Adrenal gland (tissue), 19 donors: ENCODE data around the gene ZNF616. TPM values are rescaled to one million over a fixed set of nuclear protein-coding genes. Genes with fewer than 3 reads are reported as not detected.

Experiments
- DNase-seq, 7 donors: peaks; one replicate each; pipeline ENCODE4 v3.0.0-alpha.2; 2019 to 2020
- H3K27ac ChIP-seq, 5 donors: fragments of 200-600 bp; sonication (generic) in 4 of 5; 1 replicate in 3 of 5; 2 replicates in 2 of 5; pipeline versions ENCODE4 v1.5.1 to v1.8.0; 2016 to 2020; ENCODE audit warnings: mild to moderate bottlenecking in 1 of 5
- H3K27me3 ChIP-seq: fragments of 200-600 bp; 2 replicates; pipeline ENCODE4 v1.8.0; 2021
- H3K36me3 ChIP-seq, 2 donors: fragments of 200-600 bp; replicated peaks in 1 of 2; 1 replicate in 1 of 2; 2 replicates in 1 of 2; pipeline versions ENCODE4 v1.5.1 to v1.8.0; 2018 to 2022
- H3K4me1 ChIP-seq, 2 donors: fragments of 200-600 bp; replicated peaks in 1 of 2; 1 replicate in 1 of 2; 2 replicates in 1 of 2; pipeline versions ENCODE4 v1.5.1 to v1.8.0; 2018 to 2021
- H3K4me3 ChIP-seq, 4 donors: fragments of 200-600 bp; sonication (generic) in 3 of 4; one replicate each; pipeline ENCODE4 v1.5.1; 2016 to 2018
- H3K9me3 ChIP-seq, 3 donors: fragments of 200-600 bp; sonication (generic) in 1 of 3; replicated peaks in 1 of 3; 1 replicate in 2 of 3; 2 replicates in 1 of 3; pipeline versions ENCODE4 v1.5.1 to v1.8.0; 2016 to 2021
- POLR2A ChIP-seq, 2 donors: fragments of 450-650 bp; IDR thresholded peaks; one replicate each; pipeline ENCODE4 v1.6.1; 2017; ENCODE audit warnings: antibody characterized with exemption in 2 of 2, mild to moderate bottlenecking in 2 of 2, moderate library complexity in 1 of 2
- WGBS, 4 donors: extraction: QIAGEN DNeasy Blood & Tissue Kit in 2 of 4; methylation state at CpG; one replicate each; pipeline versions ENCODE4 v1.1.5 to v1.1.7; 2013 to 2017; 5-methylcytosine and 5-hydroxymethylcytosine counted together
- intact Hi-C, 2 donors: fragments of 100-400 bp; cut with DNase I; formaldehyde crosslinking; loops; one replicate each; pipeline versions ENCODE4 v1.14.1 to v1.15.0; 2022 to 2023
- long read RNA-seq, 10 donors: library from polyadenylated mRNA in 3 of 10; unstranded in 2 of 10; stranded (forward) in 1 of 10; transcript quantifications; one replicate each; pipeline ENCODE4 v2.0.0 and lab custom pipeline, GENCODE V29; 2021 to 2026
- polyA plus RNA-seq, 3 donors: library from polyadenylated mRNA; stranded (reverse); fragments of 200-250 nt in 2 of 3; fragments of 350-450 nt in 1 of 3; fragmentation: Illumina TruSeq in 1 of 3; extraction: RNeasy Lipid Tissue Mini Kit (QIAGEN cat#74804) in 1 of 3; gene quantifications; one replicate each; pipeline ENCODE4 v1.2.3, GENCODE V29; 2013 to 2014
- total RNA-seq, 9 donors: library from RNA; depleted of rRNA in 4 of 9; stranded (reverse); fragments of >200 nt in 4 of 9; fragments of 120-200 nt in 1 of 9; fragmentation: NEBNext Ultra II Directional in 1 of 9; extraction: Animal tissue kit (Norgen Biotek cat#: 25700) in 1 of 9; gene quantifications; one replicate each; pipeline versions ENCODE4 v1.1.0 to v1.2.4, GENCODE V29; 2013 to 2023
- TF ChIP-seq, protein P1 (sequence below), 6 experiments: fragments of 450-650 bp in 4 of 6; fragments of 200-600 bp in 2 of 6; sonication (generic) in 1 of 6; IDR thresholded peaks; 1 replicate in 5 of 6; 2 replicates in 1 of 6; pipeline versions ENCODE4 v1.5.1 to v1.8.0; 2016 to 2021; ENCODE audit warnings: antibody characterized with exemption in 6 of 6, mild to moderate bottlenecking in 2 of 6, moderate library complexity in 1 of 6
- donor health status: healthy with polysubstance abuse.
- donor health status: Bipolar disorder and iron deficiency.
- donor health status: DM: yes; HTN: yes; CAD: no.
- donor health status: DM: no; HTN: no; CAD: no.
- donor health status: DM: no; HTN: no; CAD: no.
- donor health status: DM: yes; HTN: yes; CAD: no.

The ZNF616 gene
- total RNA-seq, result 10 to 100 TPM in 8 of 9 donors, 1 to 10 TPM in 1; 7.0 to 55.4 (median 15.6) TPM
- 10 to 100 TPM in 1 of 3 donors, 1 to 10 TPM in 2; 5.2 to 42.8 (median 5.6) TPM for polyA plus RNA-seq
- long read RNA-seq, donor 1, full-length matches to known transcripts, result 8 of 8 reads
- long read RNA-seq, donor 1, partial matches to known transcripts, result 0 of 8 reads
- long read RNA-seq, donor 1, other reads (novel, unspliced or antisense), result 0 of 8 reads
- long read RNA-seq, donor 2, full-length matches to known transcripts, result 8 of 8 reads
- long read RNA-seq, donor 2, partial matches to known transcripts, result 0 of 8 reads
- long read RNA-seq, donor 2, other reads (novel, unspliced or antisense), result 0 of 8 reads
- long read RNA-seq, donor 3, full-length matches to known transcripts, result 10 of 10 reads
- long read RNA-seq, donor 3, partial matches to known transcripts, result 0 of 10 reads
- long read RNA-seq, donor 3, other reads (novel, unspliced or antisense), result 0 of 10 reads
- long read RNA-seq, donor 4, full-length matches to known transcripts, result 2 of 3 reads
- long read RNA-seq, donor 4, partial matches to known transcripts, result 0 of 3 reads
- long read RNA-seq, donor 4, other reads (novel, unspliced or antisense), result 1 of 3 reads
- long read RNA-seq, donor 5, full-length matches to known transcripts, result 13 of 16 reads
- long read RNA-seq, donor 5, partial matches to known transcripts, result 1 of 16 reads
- long read RNA-seq, donor 5, other reads (novel, unspliced or antisense), result 2 of 16 reads
- long read RNA-seq, donor 6, partial matches to known transcripts, result 0 of 1 reads
- long read RNA-seq, donor 6, other reads (novel, unspliced or antisense), result 0 of 1 reads
- long read RNA-seq, donor 7, full-length matches to known transcripts, result 3 of 3 reads
- long read RNA-seq, donor 7, partial matches to known transcripts, result 0 of 3 reads
- long read RNA-seq, donor 7, other reads (novel, unspliced or antisense), result 0 of 3 reads
- long read RNA-seq, donor 8, full-length matches to known transcripts, result 4 of 4 reads
- long read RNA-seq, donor 8, partial matches to known transcripts, result 0 of 4 reads
- long read RNA-seq, donor 8, other reads (novel, unspliced or antisense), result 0 of 4 reads
- long read RNA-seq, donor 9, full-length matches to known transcripts, result 7 of 7 reads
- long read RNA-seq, donor 9, partial matches to known transcripts, result 0 of 7 reads
- long read RNA-seq, donor 9, other reads (novel, unspliced or antisense), result 0 of 7 reads
- long read RNA-seq, donor 10, full-length matches to known transcripts, result 2 of 2 reads
- long read RNA-seq, donor 10, partial matches to known transcripts, result 0 of 2 reads
- long read RNA-seq, donor 10, other reads (novel, unspliced or antisense), result 0 of 2 reads

DNA sequence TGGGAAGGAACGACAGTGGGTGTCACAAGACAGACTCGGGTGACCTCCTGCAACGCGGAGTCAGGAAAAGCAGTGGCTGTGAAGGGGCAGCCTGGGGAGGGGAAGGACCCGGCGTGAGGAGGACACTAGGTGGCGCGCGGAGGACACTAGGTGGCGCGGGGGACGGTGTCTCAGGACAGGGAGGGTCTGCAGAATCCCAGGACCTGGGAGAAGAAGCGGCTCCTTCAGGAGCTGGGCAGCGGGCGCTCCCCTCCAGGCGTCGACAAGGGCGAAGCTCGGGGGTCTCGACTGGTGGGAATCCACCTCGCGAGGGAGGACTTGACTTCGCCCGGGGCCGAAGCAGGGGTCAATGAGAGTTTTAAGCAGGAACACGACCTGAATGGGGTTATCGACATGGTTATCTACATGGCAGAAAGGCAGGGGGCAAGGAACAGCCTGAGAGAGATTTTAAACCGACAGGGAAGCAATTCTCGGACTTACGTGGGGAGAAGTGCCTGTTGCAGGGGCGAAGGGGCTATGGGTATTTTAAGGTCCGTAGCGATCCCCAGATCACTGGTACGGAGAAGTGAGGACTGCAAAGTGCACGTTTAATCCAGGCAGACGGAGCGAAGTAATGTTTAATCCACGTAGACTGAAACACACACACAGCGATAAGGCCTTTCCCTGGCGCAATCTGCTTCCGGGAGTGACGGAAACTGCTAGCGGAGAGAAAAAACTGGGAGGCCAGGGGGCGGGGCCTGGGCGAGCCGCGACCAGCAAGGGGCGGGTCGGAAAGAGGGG is at the start of gene ZNF616:
Gene ZNF616 (minus strand): TSS at position 687 of the 780 bp plus-strand sequence. CDS start 9,426 bp downstream, outside the sequence.
- peaks cover 0 to 21% of the 10 kb centered on the region in 2 donors for H3K4me1 ChIP-seq
- intact Hi-C loops, result loop anchor here (2.0 to 5.0 kb wide), 3 partner anchors 48 to 99 kb away; no protein-coding TSS in a partner anchor
- TF ChIP-seq, protein P1, sequence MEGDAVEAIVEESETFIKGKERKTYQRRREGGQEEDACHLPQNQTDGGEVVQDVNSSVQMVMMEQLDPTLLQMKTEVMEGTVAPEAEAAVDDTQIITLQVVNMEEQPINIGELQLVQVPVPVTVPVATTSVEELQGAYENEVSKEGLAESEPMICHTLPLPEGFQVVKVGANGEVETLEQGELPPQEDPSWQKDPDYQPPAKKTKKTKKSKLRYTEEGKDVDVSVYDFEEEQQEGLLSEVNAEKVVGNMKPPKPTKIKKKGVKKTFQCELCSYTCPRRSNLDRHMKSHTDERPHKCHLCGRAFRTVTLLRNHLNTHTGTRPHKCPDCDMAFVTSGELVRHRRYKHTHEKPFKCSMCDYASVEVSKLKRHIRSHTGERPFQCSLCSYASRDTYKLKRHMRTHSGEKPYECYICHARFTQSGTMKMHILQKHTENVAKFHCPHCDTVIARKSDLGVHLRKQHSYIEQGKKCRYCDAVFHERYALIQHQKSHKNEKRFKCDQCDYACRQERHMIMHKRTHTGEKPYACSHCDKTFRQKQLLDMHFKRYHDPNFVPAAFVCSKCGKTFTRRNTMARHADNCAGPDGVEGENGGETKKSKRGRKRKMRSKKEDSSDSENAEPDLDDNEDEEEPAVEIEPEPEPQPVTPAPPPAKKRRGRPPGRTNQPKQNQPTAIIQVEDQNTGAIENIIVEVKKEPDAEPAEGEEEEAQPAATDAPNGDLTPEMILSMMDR (IDR thresholded peaks at IDR 0.05), result peak; percentile 65 to 94 (median 88)
- TF ChIP-seq POLR2A (IDR thresholded peaks at IDR 0.05), result peak; percentile 55 to 84
- H3K27me3 ChIP-seq, result no peaks in the 10 kb centered on the region
- H3K9me3 ChIP-seq, result no peaks in the 10 kb centered on the region
- no peaks in the 10 kb centered on the region for H3K36me3 ChIP-seq
- 0% methylated on average over 45 to 49 of the region's 49 CpGs for WGBS, 4 donors
- peak; percentile 98 to 99 (median 98) for DNase-seq
- H3K27ac ChIP-seq, result peak within 1 kb of the TSS; percentile 61 to 99 (median 97)
- H3K4me3 ChIP-seq, result peak within 1 kb of the TSS in 3 of 4 donors; percentile 78 to 96 (median 84)

DNA sequence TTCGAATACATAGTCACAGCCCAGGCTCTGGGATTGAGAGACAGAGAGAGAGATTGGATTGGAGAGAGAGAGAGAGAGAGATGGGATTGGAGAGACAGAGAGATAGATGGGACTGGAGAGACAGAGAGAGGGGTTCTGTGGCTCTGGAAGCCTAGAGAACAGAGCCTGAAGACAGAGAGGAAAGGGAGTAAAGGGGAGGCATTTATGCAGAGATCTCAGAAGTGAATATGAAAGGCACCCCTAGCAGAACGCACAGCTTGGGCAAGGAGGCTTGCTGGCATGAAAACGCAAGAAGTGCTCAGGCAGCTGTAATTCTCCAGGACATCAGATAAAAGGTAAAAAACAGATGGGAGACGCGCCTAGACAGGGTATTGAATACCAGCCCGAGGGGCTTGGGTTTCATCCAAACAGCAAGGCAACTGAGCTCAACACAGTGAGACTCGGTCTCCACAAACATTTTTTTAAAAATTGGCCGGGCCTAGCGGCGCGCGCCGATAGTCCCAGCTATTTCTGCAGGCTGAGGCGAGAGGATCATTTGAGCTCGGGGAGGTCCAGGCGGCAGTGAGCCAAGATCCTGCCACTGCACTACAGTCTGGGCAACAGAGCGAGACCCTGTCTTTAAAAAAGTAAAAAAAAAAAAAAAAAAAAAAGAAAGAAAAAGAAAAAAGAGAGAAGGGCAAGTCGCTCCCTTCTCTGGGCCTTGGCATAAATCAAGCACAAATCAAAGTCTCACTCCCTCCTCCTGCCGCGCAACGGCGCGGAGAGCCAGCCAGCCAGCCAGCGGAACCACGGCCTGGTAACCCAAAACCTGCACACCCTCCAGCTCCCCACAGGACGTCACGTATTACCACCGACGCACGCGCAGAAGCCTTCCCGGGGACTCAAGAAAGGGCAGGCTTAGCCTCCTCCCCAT is 49.3 kb upstream of the ZNF616 start:
- Histone ChIP-seq H3K27me3 (no peaks in the 10 kb centered on the region), H3K9me3 (no peaks in the 10 kb centered on the region), H3K4me3 (peak overlapping the region in 2 of 4 donors; percentile 26 to 52), H3K27ac (peak overlapping the region; percentile 62 to 99 (median 89)), H3K4me1 (peaks cover 34 to 40% of the 10 kb centered on the region in 2 donors), H3K36me3 (peaks cover 0 to 9% of the 10 kb centered on the region in 2 donors)
- TF ChIP-seq, protein P1 (IDR thresholded peaks at IDR 0.05), result peak in 2 of 6 experiments; percentile 19 to 28
- TF ChIP-seq POLR2A (IDR thresholded peaks at IDR 0.05), result peak; percentile 48 to 68
- WGBS, 4 donors, result 2 to 3% (median 3%) methylated on average over 29 to 32 of the region's 32 CpGs
- DNase-seq, result peak in 5 of 7 donors; percentile 75 to 92 (median 88)
- intact Hi-C loops, result loop anchor here in 1 of 2 donors (5.0 kb wide), 1 partner anchor 52 kb away; the partner anchor contains the start of gene ZNF616

DNA sequence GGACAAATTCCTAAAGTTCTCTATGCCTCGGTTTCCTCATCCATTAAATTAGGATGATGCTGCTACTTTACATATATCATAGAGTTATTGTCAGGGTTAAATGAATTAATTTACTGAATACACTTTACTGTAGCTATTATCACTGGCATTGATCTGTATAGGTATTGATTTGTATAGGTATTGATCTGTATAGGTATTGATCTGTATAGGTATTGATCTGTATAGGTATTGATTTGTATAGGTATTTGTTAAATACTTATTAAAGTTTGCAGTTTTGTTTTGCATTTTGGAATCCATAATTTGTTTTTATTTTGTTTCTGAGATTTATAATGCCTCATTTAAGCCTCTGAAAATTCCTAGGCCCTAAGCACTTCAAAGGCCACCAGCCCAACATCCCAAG is 47.7 kb upstream of the ZNF616 start:
- intact Hi-C loops, result loop anchor here in 1 of 2 donors (5.0 kb wide), 1 partner anchor 50 kb away; the partner anchor contains the start of gene ZNF616
- no peak for DNase-seq
- WGBS, 4 donors, result 92 to 100% (median 96%) methylated on average over 1 of the region's 1 CpG
- H3K36me3 ChIP-seq, result no peaks in the 10 kb centered on the region
- no peaks in the 10 kb centered on the region for H3K9me3 ChIP-seq
- peaks cover 24% of the 10 kb centered on the region in 2 donors for H3K4me1 ChIP-seq
- no peaks in the 10 kb centered on the region for H3K27me3 ChIP-seq
- TF ChIP-seq, protein P1 (IDR thresholded peaks at IDR 0.05), result no peak
- no peak for TF ChIP-seq POLR2A (IDR thresholded peaks at IDR 0.05)
- H3K4me3 ChIP-seq, result no peak overlapping the region
- H3K27ac ChIP-seq, result no peak overlapping the region
